Stimulated activated CD4-positive, alpha-beta T cell treated with anti-CD3 and anti-CD28 coated beads, Interleukin-4, amount 100 ng/mL, for 1 hour (primary cell): ENCODE results near the gene DLX3.

ENCODE experiments used
- DNase-seq: peaks from one replicate; pipeline ENCODE4 v3.0.0-alpha.2; 2020

The DLX3 gene

GRCh38 chr17:49992191-49992932 is 2.7 kb downstream of the DLX3 start:
- no peak for DNase-seq

DNA sequence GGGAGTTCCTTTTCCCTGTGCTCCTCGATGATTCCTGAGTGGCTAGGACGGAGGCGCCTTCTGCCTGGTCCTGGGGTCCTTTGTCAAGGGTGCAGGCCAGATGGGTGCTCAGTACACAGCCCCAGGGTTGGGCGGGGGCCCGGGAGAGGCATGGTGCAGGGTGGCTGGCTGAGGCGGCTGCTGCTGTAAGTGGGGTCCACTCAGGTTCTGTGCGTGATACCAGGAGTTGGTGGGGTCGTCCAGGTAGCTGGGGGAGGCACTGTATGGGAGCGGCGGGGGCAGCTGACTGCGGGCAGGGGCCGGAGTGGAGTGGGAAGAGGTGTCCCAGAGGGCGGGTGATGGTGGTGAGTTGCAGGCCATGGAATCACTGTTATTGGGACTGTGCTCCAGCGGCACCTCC is 3.6 kb downstream of the DLX3 start:
- no peak for DNase-seq

GRCh38 chr17:49990921-49991320 is 4.1 kb downstream of the DLX3 start:
- DNase-seq, result no peak

DNA sequence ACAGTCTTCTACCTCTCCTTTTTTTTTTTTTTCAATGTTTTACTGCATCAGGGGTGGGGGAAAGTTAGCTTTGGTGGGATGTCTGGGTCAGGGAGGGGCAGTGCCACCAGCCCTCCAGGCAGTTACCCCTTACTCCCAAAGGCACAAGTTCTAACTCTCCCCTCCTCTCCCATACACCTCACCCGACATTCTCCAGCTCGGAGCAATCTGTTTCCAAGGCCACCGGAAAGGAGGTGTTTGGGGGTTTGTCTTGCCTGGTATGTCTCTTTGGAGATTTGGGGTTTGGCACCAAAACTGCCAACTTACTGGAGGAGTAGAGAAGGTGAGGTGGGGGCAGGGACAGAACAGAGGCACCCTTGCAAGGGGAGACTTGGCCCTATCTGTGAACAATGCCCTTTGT is 4.7 kb downstream of the DLX3 start:
- no peak for DNase-seq

DNA sequence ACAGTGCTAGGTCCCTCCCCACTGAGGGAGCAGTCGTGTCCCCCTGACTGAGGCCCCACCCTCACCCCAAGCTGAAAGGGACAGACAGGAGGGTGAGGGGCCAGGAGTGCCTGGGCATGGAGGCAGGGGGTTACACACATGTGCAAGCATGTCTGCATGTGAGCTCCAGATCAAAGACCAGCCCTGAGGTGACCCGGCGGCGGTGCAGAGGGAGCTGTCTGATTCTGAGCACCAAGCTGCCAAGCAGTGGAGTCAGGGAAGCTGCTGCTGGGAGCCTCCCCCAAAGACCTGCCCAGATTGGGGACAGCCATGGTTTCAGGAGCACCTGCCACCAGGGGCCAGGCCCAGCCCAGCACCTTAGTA is 5.5 kb downstream of the DLX3 start:
- DNase-seq, result no peak

DNA sequence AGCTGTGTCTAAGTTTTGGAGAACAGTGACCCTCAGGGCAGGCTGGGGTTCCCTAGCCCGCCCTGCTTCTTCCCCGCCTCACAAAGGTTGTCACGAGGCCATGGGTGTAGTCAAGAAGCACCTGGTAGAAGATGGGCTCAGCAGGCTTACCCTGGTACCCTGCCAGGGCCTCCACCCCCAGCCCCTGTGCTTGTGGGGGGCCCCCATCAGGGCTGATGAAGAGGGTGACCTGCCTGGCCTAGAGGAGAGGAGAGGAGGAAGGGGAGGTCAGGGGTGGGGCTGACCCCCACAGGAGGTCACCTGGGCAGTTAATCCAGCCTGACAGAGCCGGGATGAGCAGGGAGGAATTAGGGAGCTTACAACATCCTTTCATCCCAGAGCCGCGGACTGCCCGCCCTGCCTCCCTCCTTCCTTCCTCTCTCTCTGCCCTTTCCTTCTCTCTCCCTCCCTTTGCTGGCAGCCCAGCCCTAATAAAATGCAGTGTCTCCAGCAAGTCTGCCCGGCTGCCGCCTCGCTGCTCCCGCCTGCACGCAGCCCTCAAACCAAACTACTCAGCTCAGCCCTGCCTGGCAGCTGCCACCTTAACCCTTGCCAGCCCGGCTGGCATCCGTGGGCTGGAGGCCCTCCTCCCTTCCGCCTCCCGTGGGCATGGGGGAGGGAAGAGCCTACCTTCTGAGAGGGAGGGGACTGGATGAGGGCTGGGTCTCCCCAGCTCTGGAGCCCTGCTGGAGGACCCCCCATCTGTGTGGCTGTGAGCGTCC is 7.2 kb downstream of the DLX3 start:
- DNase-seq, result no peak

DNA sequence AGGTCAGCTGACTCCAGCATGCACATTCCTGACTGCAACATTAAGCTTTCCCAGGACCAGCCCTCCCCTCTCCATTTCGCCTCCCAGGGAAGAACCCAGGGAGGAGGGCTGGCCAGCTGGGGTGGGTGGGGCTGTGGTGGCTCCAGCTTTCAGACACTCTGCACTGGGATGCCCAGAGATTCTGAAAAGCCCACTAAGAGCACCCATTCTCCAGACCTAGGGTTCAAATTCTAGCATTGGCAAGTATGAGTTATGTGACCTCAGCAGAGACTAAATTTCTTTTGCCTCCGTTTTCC is 7.8 kb downstream of the DLX3 start:
- no peak for DNase-seq

DNA sequence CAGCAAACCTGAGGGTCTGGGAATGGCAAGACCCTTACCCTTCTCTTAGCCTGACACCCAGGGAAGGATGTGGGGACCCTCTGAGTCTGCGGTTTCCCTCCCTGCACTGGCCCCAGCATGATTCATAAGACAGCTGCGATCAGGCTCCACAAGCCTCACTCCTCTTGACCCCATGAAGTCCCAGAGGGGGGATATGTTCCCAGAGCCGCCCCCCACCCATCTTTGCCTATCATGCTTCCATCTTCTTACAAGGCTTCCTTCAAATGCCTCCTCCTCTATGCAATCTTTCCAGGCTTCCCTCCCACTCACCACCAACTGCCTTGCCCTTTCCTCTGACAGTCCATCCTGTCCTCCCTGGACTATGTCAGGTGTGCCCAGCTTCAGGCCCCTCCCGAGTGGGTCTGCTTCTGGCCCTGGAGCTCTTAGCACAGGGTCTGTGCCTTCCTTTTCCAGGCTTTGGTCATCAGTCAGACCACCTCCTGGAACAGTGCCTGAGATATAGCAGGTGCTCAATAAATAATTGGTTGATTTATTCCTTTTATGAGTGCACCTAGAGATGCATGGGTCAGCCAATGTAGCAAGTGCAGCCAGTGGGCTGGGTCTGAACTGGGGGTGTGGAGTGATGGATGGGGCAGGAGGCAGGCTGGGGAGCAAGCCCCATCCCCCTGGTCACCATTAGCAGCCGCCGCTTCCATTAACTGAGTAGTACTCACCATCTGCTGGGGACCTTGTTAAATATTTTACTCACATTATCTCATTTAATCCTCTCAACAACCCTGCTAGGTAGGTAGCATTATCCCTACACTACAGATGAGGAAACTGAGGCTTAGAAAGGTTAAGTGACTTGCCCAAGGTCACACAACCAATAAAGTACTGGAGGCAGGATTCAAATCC is 8.4 kb downstream of the DLX3 start:
- DNase-seq, result no peak

GRCh38 chr17:49985310-49985990 is 9.6 kb downstream of the DLX3 start:
- DNase-seq, result no peak

DNA sequence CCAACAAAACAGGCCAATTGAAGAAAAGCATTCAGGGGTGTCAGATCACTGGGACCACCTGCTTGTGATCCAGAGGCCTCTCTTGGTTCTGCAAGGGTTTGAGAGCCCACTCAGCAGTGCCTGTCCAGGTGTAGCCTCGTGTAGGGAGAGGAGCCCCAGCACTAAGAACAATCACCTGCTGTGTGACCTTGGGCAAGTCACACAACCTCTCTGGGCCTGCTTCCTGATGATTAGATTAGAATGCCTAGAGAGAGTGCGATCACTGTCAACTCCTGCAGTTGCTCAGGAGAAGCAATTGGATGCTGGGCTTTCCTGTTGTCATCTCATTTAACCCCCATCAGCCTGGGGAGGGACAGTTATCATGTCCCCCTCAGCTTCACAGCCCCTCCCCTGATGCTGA is 10.2 kb downstream of the DLX3 start:
- no peak for DNase-seq

DNA sequence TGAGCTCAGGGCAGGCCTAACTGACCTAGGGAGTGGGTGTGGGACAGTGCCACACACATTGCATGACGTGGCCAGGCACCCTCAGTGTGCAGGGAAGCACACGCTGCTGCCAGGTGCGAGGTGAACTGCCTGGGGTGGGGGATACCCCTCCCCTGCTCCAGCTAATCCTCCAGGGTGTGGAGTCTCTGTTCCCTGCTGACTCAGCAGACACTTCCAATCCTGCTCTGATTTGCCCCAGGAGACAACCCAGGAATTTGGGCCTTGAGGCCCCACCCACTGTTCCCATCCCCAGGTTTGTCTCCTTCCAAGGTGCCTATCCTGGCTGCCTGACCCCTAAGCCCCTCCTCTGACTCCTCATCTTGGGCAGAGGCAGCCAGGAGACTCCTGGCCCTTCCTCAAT is 10.7 kb downstream of the DLX3 start:
- DNase-seq, result no peak

GRCh38 chr17:49980703-49981197 is 14.3 kb downstream of the DLX3 start:
- no peak for DNase-seq

DNA sequence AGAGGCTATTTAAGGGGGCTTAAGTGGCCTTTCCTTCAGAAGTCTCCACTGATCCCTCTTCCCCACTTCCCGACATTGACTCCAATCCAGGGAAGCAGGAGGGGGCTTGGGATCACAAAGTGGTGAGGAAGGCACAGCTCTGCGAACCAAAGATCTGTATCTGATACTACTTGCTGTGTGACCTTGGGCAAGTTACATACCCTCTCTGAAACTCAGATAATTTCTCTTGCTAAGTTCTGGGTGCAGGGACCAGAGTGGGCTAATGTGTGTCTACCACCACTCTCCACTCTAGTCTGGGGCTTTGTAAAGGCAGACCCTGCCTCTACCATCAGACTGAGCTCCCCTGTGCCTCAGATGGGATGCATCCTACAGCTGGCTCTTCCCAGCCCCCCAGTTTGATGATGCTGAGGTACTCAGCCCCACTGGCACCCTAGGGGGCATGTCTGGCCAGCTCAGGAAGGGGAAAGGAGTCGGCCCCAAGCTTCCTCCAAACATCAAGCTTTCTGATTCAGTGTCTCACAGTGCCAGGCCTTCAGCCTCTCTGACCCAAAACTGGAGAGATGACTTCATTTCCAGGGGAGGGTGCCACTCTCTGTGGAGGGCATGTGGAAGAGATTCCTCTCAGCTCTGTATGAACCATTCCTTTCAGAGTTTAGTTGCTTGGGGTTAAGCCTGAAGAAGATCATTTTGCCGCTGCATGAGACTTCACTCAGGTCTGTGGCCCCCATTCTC is 15.1 kb downstream of the DLX3 start:
- DNase-seq, result no peak

- DNase-seq, result no peak
Measured at GRCh38 chr17:49978501-49978900, 16.5 kb downstream of the DLX3 start.

- no peak for DNase-seq
Measured at GRCh38 chr17:49977463-49978389, 17.3 kb downstream of the DLX3 start.

GRCh38 chr17:49976828-49977202 is 18.2 kb downstream of the DLX3 start:
- no peak for DNase-seq

DNA sequence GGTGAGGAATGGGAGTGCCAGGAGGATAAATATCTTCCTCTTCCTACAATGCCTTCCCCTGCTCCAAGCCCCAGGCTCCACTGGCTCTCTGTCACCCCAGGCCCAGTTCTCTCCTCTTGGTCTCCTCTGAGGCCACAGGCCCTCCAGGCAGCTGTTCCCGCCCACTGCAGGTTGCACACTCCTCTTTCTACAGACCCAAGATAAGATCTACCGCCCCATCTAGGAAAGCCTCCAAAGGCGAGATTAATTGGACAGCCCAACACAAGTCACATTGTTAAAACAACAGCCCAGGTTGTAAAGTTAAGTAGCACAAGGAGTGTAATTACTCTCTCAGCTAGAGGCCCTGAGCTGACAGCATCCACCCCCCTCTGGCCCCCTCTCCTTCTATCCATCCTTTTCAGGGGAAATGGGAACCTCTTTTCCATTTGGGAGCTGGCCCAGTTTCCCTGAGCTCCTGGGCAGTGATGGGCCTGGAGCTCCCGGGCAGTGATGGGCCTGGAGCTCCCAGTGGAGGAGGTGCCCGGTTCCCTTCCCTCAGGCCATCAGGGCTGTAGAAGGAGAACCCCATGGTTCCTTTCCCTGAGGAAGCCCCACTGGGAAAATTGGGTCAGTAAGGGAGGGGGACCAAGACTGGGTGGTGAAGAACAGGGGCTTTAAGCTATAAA is 18.7 kb downstream of the DLX3 start:
- DNase-seq, result no peak

DNA sequence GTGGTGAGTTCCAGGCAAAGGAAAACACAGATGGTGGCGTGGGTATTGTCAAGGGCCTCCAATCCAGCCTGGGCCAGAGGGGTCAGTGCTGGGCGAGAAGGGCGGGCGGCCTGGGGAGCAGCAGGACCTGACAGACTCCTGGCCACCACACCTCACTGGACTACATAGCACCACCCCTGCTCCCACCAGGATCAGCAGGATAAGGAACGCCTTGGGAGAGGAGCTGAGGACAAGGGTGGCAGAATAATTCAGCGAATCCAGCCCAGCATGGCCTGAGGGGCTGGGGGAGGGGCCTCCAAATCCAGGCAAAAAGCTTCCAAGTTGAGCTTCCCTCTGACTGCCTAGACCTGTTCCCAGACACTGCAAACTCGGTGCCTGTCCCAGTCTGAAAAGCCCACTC is 19.5 kb downstream of the DLX3 start:
- no peak for DNase-seq

- DNase-seq, result no peak
Measured at GRCh38 chr17:49973271-49973615, 21.8 kb downstream of the DLX3 start.

GRCh38 chr17:49972486-49973270 is 22.3 kb downstream of the DLX3 start:
- no peak for DNase-seq
